Muscle of leg (tissue), 11 donors: ENCODE results near the gene WNT1. TPM values are rescaled to one million over a fixed set of nuclear protein-coding genes. Genes with fewer than 3 reads are reported as not detected.

Experiments used
- DNase-seq: peaks from one replicate; pipeline ENCODE4 v3.0.0; 2013
- H3K27ac ChIP-seq: one replicate; pipeline ENCODE4 v1.5.1; 2013; ENCODE audit warnings: mild to moderate bottlenecking, low read length, control low read depth
- H3K27me3 ChIP-seq: one replicate; pipeline ENCODE4 v1.6.1; 2013; ENCODE audit warnings: low read length; ENCODE audit not compliant: control insufficient read depth, insufficient read depth
- H3K36me3 ChIP-seq: one replicate; pipeline ENCODE4 v1.6.1; 2013; ENCODE audit warnings: low read length; ENCODE audit not compliant: control insufficient read depth, insufficient read depth
- H3K4me1 ChIP-seq: one replicate; pipeline ENCODE4 v1.6.1; 2013; ENCODE audit warnings: low read length; ENCODE audit not compliant: control insufficient read depth, insufficient read depth
- H3K4me3 ChIP-seq: one replicate; pipeline ENCODE4 v1.5.1; 2013; ENCODE audit warnings: low read length, control low read depth
- H3K9me3 ChIP-seq: replicated peaks from 2 replicates; pipeline ENCODE4 v1.6.1; 2013; ENCODE audit warnings: low read depth, low read length; ENCODE audit not compliant: control insufficient read depth
- WGBS: methylation state at CpG from one replicate; pipeline ENCODE4 v1.1.5; 2013; ENCODE audit warnings: missing lambda C conversion rate; ENCODE audit not compliant: insufficient coverage; 5-methylcytosine and 5-hydroxymethylcytosine counted together
- polyA plus RNA-seq, 8 donors: library from polyadenylated mRNA; unstranded; fragments of 120-200 nt; gene quantifications; one replicate each; pipeline versions ENCODE4 v1.2.1 to v1.2.3, GENCODE V29; 2013; ENCODE audit warnings: inconsistent platforms in 1 of 8, low replicate concordance in 1 of 8; ENCODE audit not compliant: insufficient read length in 8 of 8, insufficient read depth in 1 of 8
- total RNA-seq: library from RNA; stranded (reverse); fragments of 120-200 nt; gene quantifications from one replicate; pipeline ENCODE4 v1.2.4, GENCODE V29; 2013

The WNT1 gene
- total and polyA plus RNA-seq, 9 donors, result 0.14 to 0.21 (median 0.17) TPM; not detected in 4

DNA sequence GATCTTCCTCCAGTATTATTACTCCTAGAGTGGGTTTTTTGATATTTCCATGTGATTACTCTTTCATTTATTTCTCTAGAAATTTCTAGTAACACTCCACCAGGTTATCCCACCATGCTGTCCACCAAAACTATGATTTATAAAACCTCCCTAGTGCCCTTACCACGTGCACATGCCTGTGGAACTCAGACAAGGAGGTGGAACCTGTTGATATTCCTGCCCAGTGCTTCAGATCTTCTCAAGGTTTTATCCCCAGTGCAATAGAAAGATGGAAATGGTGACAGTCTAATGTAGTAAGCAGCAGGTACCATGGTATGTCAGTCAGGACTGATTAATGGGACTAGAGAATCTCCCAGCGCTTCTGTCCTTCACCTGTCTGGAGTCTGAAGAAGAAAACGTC lies 17.3 kb upstream of the WNT1 start:
- H3K27ac ChIP-seq, result no peak overlapping the region
- no peaks in the 10 kb centered on the region for H3K9me3 ChIP-seq
- WGBS, result 83% methylated on average over 1 of the region's 3 CpGs
- H3K36me3 ChIP-seq, result no peaks in the 10 kb centered on the region
- H3K4me1 ChIP-seq, result peaks cover 8% of the 10 kb centered on the region
- H3K27me3 ChIP-seq, result peaks cover 8% of the 10 kb centered on the region
- no peak overlapping the region for H3K4me3 ChIP-seq
- no peak for DNase-seq

DNA sequence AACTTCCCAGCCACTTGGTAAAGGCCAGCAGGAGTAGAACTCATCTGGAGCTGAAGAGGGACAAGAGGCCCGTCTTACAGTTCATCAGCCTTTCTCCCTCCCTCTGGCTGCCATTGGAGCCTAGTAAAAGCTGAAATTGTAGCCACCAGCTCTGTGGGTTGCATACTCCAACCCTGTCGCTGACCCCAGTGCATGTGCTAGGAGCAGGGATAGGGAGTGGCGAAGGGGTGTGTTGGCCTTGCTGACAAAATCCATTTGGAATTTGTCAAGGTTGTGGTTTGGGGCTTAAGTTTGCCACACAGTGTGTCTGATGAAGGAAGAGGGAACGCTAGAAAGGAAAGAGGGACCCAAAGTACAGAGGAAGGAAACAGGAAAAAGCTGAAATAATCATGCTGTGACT lies 16.8 kb upstream of the WNT1 start:
- Histone ChIP-seq H3K36me3 (no peaks in the 10 kb centered on the region), H3K27ac (no peak overlapping the region), H3K27me3 (peaks cover 13% of the 10 kb centered on the region), H3K4me1 (peaks cover 7% of the 10 kb centered on the region), H3K9me3 (no peaks in the 10 kb centered on the region), H3K4me3 (no peak overlapping the region)
- WGBS, result 34% methylated on average over 4 of the region's 4 CpGs
- DNase-seq, result no peak

DNA sequence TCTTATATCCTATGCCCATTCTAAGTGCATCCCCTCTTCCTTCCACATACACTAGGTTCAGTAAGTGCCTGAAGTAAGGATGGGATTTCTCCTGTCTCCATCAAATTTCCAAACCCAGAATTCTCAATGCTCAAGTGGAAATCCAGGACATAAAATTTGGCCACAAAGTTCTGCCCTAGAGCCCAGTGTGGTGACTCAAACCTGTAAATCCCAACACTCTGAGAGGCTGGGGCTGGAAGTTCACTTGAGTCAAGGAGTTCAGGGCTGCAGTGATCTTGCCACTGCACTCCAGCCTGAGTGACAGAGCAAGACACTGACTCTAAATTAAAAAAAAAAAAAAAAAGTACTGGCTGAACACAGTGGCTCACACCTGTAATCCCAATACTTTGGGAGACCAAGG lies 16.3 kb upstream of the WNT1 start:
- H3K27me3 ChIP-seq, result peaks cover 16% of the 10 kb centered on the region
- no peaks in the 10 kb centered on the region for H3K9me3 ChIP-seq
- H3K4me1 ChIP-seq, result peaks cover 8% of the 10 kb centered on the region
- H3K36me3 ChIP-seq, result no peaks in the 10 kb centered on the region
- H3K27ac ChIP-seq, result no peak overlapping the region
- DNase-seq, result no peak
- no peak overlapping the region for H3K4me3 ChIP-seq

DNA sequence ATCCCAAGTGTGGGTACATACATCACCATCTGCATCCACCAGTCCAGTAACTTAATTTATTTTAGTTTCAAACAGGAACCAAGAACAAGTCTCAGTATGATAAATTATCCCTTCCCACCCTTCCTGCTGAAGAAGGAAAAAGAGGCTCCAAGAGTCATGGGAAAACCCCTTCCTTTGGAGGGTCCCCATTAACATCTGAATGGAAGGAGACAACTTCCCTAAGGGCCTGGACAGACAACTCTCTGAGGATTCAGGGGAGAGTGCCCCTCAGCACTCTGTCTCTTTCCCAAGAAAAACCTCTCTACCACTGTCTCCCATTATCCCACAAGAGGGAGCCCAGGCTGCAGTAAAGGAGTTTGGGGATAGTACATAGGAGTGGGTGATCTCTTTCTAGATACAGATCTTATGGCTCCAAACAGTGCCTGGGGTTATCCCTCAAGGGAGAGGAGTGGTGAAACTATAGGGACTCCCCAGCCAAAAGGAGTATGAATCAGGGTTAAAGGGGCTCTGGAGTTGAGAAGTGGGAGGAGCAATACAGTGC lies 12.8 kb upstream of the WNT1 start:
- no peaks in the 10 kb centered on the region for H3K36me3 ChIP-seq
- no peak for DNase-seq
- H3K4me1 ChIP-seq, result peaks cover 17% of the 10 kb centered on the region
- no peaks in the 10 kb centered on the region for H3K9me3 ChIP-seq
- no peak overlapping the region for H3K27ac ChIP-seq
- peaks cover 46% of the 10 kb centered on the region for H3K27me3 ChIP-seq
- H3K4me3 ChIP-seq, result no peak overlapping the region

DNA sequence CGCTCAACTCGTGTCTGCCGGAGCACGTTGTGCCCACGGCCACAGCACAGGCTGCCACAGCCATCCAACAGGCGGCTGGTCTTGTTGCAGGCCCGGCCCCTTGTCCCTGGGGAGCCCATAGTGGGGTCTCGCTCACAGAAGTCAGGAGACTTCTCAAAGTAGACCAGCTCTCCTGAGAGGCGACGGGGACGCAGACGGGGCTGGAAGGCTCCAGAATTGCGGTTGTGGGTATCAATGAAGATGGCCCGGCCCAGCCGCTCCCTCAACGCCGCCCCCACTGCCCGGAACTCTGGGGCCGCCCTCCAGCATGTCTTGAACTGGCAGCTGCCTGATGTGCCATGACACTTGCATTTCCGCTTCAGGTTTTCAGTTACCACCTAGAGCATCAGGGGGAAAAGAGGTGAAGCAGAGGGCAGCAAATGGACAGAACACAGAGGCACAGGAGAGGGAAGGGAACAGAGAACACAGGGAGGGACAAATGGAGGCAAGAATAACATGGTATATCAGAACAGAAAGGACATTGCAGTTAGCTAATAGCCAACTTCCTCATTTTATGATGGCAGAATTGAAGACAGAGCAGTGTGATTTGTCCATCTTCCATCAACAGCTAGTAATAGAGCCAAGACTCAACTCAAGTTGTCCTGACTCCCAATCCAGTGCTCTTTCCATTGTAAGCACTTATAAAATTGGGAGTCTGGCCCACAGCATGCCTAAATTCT lies 11.8 kb upstream of the WNT1 start:
- Histone ChIP-seq H3K9me3 (no peaks in the 10 kb centered on the region), H3K27ac (no peak overlapping the region), H3K36me3 (no peaks in the 10 kb centered on the region), H3K4me3 (no peak overlapping the region), H3K27me3 (peaks cover 52% of the 10 kb centered on the region), H3K4me1 (peaks cover 26% of the 10 kb centered on the region)
- 30% methylated on average over 20 of the region's 20 CpGs for WGBS
- no peak for DNase-seq

DNA sequence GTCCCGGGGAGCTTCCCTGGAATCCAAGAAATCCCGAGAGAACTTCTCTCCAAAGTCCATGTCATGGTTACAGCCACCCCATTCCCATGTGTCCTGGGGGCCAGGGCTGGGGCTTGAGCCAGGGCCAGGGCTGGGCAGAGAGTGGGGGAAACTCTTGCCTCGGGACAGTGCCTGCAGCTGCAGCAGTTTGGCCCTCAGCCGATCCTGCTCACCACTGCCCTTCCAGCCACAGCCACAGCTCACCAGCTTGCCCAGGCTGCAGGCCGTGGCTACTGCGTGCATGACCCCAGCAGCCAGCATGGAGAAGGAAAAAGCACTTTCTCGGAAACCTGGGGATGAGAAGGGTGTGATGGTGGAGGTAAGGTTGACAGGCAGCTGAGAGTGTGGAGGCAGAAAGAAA lies 10.1 kb upstream of the WNT1 start:
- 32% methylated on average over 4 of the region's 7 CpGs for WGBS

DNA sequence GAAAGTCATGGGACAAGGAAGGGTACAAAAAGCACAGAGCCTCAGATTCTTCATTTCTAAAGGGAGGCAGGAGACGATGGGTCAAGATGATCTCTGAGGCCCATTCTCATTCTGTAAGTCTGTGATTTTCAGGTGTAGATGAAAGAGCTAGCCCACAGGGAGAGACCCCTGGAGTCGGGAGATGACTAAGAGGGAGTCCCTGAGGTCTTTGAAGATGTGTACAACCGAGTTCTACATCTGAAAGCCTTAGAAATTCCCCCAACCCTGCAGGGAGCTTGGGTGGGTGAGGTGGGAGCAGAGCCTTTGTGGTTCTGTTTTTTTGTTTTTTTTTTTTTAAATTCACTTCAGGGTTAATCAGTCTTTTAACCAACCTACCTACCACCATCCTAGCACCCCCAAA lies 9.7 kb upstream of the WNT1 start:
- no CpG with 5 or more reads among the region's 3 CpGs for WGBS
- DNase-seq, result no peak
- H3K4me1 ChIP-seq, result peaks cover 41% of the 10 kb centered on the region
- no peak overlapping the region for H3K27ac ChIP-seq
- H3K4me3 ChIP-seq, result no peak overlapping the region
- no peaks in the 10 kb centered on the region for H3K9me3 ChIP-seq
- H3K36me3 ChIP-seq, result no peaks in the 10 kb centered on the region
- H3K27me3 ChIP-seq, result peaks cover 73% of the 10 kb centered on the region

More for the DNA sequence above, 10.1 kb upstream of the WNT1 start:
- peaks cover 68% of the 10 kb centered on the region for H3K27me3 ChIP-seq
- H3K4me3 ChIP-seq, result no peak overlapping the region
- no peak for DNase-seq
- H3K4me1 ChIP-seq, result peaks cover 38% of the 10 kb centered on the region
- H3K9me3 ChIP-seq, result no peaks in the 10 kb centered on the region
- no peak overlapping the region for H3K27ac ChIP-seq
- H3K36me3 ChIP-seq, result no peaks in the 10 kb centered on the region

DNA sequence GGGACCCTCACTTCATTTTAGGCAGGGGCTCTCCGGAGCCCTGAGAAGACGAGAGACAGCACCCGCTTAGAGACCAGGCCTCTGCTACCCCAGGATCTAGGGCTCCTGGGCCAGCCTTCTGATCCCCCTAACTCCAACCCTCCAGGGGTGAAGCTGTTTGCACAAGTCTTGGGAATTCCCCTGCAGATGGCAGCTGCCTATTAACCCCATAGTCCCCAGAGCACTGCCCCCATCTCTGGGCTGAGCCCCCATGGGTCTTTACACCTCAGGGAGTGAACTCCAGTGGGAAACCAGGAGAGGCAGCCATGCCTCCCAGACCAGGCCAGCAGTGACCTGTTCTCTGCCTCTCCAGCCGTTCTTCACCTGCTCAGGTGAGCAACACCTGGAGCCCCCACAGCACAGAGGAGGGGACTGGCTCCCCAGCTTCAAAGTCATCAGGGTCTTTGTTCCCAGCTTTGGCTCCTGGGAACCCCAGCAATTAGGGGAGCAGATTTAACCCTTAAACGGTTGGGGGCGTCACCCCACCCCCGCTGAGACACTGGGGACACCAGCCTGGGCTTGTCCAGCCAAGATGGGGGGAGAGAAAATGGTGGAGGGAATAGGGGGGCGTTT lies 8.9 kb upstream of the WNT1 start:
- DNase-seq, result no peak
- Histone ChIP-seq H3K36me3 (no peaks in the 10 kb centered on the region), H3K27me3 (peaks cover 81% of the 10 kb centered on the region), H3K4me3 (no peak overlapping the region), H3K27ac (no peak overlapping the region), H3K9me3 (no peaks in the 10 kb centered on the region), H3K4me1 (peaks cover 45% of the 10 kb centered on the region)
- WGBS, result 42% methylated on average over 7 of the region's 8 CpGs

DNA sequence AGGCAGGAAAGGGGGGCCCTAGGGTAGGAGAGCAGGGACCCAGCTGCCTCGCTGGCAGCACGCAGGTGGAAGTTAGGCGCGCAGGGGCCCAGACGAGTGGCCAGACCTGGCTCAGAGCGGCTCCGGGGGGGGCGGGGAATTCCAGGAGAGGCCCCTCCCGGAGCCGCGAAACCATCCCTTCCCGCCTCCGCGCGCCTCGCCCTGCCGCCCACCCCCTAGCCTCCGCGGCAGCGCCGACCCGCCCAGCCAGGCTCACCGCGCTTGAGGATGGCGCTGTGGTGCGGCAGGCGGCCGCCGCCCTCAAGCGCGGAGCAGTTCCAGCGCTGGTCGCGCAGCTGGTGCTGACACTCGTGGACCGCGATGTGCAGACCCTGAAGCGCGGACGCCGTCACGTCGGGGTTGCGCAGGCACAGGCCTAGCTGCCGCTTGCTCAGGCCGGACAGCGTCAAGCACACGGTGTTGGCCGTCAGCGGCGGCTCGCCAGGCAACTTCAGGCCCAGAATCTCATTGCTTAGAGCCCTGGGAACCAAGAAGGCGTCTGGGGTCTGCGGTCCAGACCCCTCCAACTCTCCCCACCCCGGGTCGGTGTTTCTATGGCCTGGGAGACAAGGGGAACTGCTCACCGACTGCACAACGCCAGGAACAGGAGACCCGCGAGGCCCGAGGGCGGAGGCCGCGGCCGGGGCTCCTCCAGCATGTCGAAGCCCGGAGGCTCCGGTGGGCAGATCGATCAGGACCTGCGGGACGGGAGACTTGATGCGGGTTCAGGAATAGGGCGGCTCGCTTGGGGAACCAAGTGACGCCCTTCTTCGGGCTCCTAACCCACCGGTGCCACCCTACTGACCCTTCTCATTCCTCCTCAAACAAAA lies 8.1 kb upstream of the WNT1 start:
- WGBS, result 5% methylated on average over 72 of the region's 77 CpGs
- Histone ChIP-seq H3K4me3 (peak overlapping the region; percentile 15), H3K27me3 (peaks cover 89% of the 10 kb centered on the region), H3K27ac (no peak overlapping the region), H3K36me3 (no peaks in the 10 kb centered on the region), H3K4me1 (peaks cover 45% of the 10 kb centered on the region), H3K9me3 (no peaks in the 10 kb centered on the region)
- peak; percentile 43 for DNase-seq

DNA sequence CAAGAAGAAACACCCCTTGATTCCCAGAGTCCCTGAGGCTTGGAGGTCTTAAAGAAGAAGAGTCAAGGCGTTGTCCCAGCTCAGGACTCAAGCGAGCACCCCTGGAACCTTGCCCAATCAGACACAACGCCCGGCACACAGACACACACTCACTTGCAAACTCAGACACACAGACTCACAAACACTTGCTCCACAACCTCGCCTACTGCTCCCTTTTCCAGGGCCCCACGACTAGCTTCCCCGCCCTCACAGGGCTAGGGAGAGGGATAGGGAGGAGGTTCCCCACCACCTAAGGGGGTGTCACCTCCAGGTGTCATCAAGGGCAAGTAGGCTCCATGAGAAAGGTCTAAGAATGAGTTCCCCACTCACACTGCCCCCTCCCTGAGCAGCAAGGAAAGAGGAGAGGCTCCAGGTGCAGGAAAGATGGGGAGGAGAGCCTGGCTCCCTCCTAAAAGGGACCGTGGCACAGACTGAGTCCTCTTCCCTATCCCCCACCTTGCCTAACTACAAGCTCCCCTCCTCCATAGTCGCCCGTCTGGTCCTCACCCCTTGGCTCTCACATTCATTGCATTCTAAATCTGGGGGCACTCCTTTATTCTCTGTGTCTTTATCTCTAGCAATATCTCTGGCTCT lies 7.3 kb upstream of the WNT1 start:
- H3K27ac ChIP-seq, result no peak overlapping the region
- no peaks in the 10 kb centered on the region for H3K9me3 ChIP-seq
- 13% methylated on average over 2 of the region's 10 CpGs for WGBS
- H3K4me1 ChIP-seq, result peaks cover 45% of the 10 kb centered on the region
- no peak for DNase-seq
- H3K4me3 ChIP-seq, result peak overlapping the region; percentile 30
- peaks cover 90% of the 10 kb centered on the region for H3K27me3 ChIP-seq
- no peaks in the 10 kb centered on the region for H3K36me3 ChIP-seq
